Liver (tissue), 9 donors: Measurements from ENCODE around the gene ARCN1. TPM values are rescaled to one million over a fixed set of nuclear protein-coding genes. Genes with fewer than 3 reads are reported as not detected.
"Not testable (repeated sequence)": the region's sequence is repeated elsewhere in the genome, so short reads cannot be mapped to it uniquely, and the experiment has no call there.

Experiments used
- DNase-seq: peaks from one replicate; pipeline ENCODE4 v3.0.0-alpha.2; 2017; ENCODE audit warnings: low spot score
- H3K27ac ChIP-seq, 2 donors: one replicate each; pipeline ENCODE4 v1.7.0; 2013; ENCODE audit warnings: inconsistent platforms in 2 of 2, low read length in 2 of 2, control low read depth in 1 of 2, low read depth in 1 of 2, mild to moderate bottlenecking in 1 of 2
- H3K27me3 ChIP-seq, 4 donors: one replicate each; pipeline versions ENCODE4 v1.6.1 to v1.7.0; 2013; ENCODE audit warnings: low read length in 3 of 4, inconsistent platforms in 1 of 4, mild to moderate bottlenecking in 1 of 4, moderate library complexity in 1 of 4; ENCODE audit not compliant: control insufficient read depth in 4 of 4, insufficient read depth in 4 of 4
- H3K36me3 ChIP-seq, 4 donors: one replicate each; pipeline versions ENCODE4 v1.6.1 to v1.7.0; 2013; ENCODE audit warnings: low read length in 3 of 4, mild to moderate bottlenecking in 3 of 4, low read depth in 1 of 4, moderate library complexity in 1 of 4; ENCODE audit not compliant: control insufficient read depth in 4 of 4, insufficient read depth in 3 of 4
- H3K4me1 ChIP-seq, 4 donors: one replicate each; pipeline versions ENCODE4 v1.6.1 to v1.7.0; 2013; ENCODE audit warnings: low read length in 3 of 4, mild to moderate bottlenecking in 3 of 4, moderate library complexity in 1 of 4; ENCODE audit not compliant: control insufficient read depth in 4 of 4, insufficient read depth in 4 of 4
- H3K4me3 ChIP-seq, 3 donors: one replicate each; pipeline versions ENCODE4 v1.6.1 to v1.7.0; 2013; ENCODE audit warnings: low read length in 3 of 3, control low read depth in 1 of 3, low read depth in 1 of 3, mild to moderate bottlenecking in 1 of 3
- H3K9ac ChIP-seq, 2 donors: one replicate each; pipeline ENCODE4 v1.7.0; 2013; ENCODE audit warnings: low read length in 2 of 2, mild to moderate bottlenecking in 2 of 2, moderate library complexity in 2 of 2, control low read depth in 1 of 2, low read depth in 1 of 2
- H3K9me3 ChIP-seq, 4 donors: one replicate each; pipeline versions ENCODE4 v1.6.1 to v1.7.0; 2013; ENCODE audit warnings: low read length in 3 of 4; ENCODE audit not compliant: control insufficient read depth in 4 of 4
- FOXA1 ChIP-seq: IDR thresholded peaks from 2 replicates; pipeline ENCODE4 v1.6.1; 2016; ENCODE audit warnings: antibody characterized with exemption
- FOXA2 ChIP-seq: IDR thresholded peaks from 2 replicates; pipeline ENCODE4 v1.6.1; 2016; ENCODE audit warnings: antibody characterized with exemption
- HNF4G ChIP-seq: IDR thresholded peaks from 2 replicates; pipeline ENCODE4 v1.6.1; 2016; ENCODE audit warnings: antibody characterized with exemption
- NR2F2 ChIP-seq: IDR thresholded peaks from 2 replicates; pipeline ENCODE4 v1.6.1; 2016; ENCODE audit warnings: antibody characterized with exemption
- RAD21 ChIP-seq, 2 donors: IDR thresholded peaks; 2 replicates each; pipeline ENCODE4 v1.6.1; 2016; ENCODE audit warnings: antibody characterized with exemption in 2 of 2, mild to moderate bottlenecking in 2 of 2
- YY1 ChIP-seq: IDR thresholded peaks from 2 replicates; pipeline ENCODE4 v1.6.1; 2016; ENCODE audit warnings: antibody characterized with exemption, mild to moderate bottlenecking
- WGBS: extraction: QIAGEN DNeasy Blood & Tissue Kit; methylation state at CpG from one replicate; pipeline ENCODE4 v1.1.7; 2013; 5-methylcytosine and 5-hydroxymethylcytosine counted together
- polyA plus RNA-seq, 2 donors: library from polyadenylated mRNA; stranded (reverse) in 1 of 2; unstranded in 1 of 2; fragments of 200-250 nt in 1 of 2; fragments of >200 nt in 1 of 2; fragmentation: Nextera tagmentation in 1 of 2; extraction: Ambion mirVana in 1 of 2; gene quantifications; one replicate each; pipeline versions ENCODE4 v1.2.1 to v1.2.3, GENCODE V29; 2013 to 2015
- total RNA-seq, 2 donors: library from RNA; depleted of rRNA; stranded (reverse); fragments of >200 nt; gene quantifications; one replicate each; pipeline ENCODE4 v1.2.3, GENCODE V29; 2014
- TF ChIP-seq, protein P1 (sequence below): IDR thresholded peaks from 2 replicates; pipeline ENCODE4 v1.6.1; 2016; ENCODE audit warnings: antibody characterized with exemption
- TF ChIP-seq, protein P2 (sequence below): fragments of 150-350 bp; IDR thresholded peaks from 2 replicates; pipeline ENCODE4 v1.5.1; 2017; ENCODE audit warnings: improper control_type of control experiment, low read depth, low read length; ENCODE audit not compliant: missing input control
- TF ChIP-seq, protein P3 (sequence below): IDR thresholded peaks from 2 replicates; pipeline ENCODE4 v1.6.1; 2016; ENCODE audit warnings: antibody characterized with exemption
- TF ChIP-seq, protein P4 (sequence below): IDR thresholded peaks from 2 replicates; pipeline ENCODE4 v1.6.1; 2016; ENCODE audit warnings: antibody characterized with exemption, mild to moderate bottlenecking
- TF ChIP-seq, protein P5 (sequence below): IDR thresholded peaks from 2 replicates; pipeline ENCODE4 v1.6.1; 2016; ENCODE audit warnings: antibody characterized with exemption
- donor health status: healthy.
- donor health status: healthy.
- donor health status: healthy.
- donor health status: healthy.
- donor health status: healthy.

The ARCN1 gene
- total and polyA plus RNA-seq, 4 donors, result 36.7 to 95.4 (median 51.8) TPM

DNA sequence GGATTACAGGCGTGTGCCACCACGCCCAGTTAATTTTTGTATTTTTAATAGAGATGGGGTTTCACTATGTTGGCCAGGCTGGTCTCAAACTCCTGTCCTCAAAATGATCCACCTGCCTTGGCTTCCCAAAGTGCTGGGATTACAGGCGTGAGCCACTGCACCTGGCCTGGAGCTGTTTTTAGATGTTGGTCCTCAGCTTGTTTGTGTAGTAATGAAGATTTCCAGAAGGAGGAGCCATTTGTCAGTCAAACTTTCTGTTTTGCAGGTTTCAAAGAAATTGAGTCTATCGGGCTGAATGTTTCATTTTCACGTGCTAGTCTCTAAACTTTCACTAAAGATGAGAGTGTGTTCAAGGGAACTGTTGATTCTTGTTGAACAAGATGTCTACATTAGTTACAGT is 22.8 kb downstream of the ARCN1 start:
- WGBS, result 72% methylated on average over 5 of the region's 5 CpGs

DNA sequence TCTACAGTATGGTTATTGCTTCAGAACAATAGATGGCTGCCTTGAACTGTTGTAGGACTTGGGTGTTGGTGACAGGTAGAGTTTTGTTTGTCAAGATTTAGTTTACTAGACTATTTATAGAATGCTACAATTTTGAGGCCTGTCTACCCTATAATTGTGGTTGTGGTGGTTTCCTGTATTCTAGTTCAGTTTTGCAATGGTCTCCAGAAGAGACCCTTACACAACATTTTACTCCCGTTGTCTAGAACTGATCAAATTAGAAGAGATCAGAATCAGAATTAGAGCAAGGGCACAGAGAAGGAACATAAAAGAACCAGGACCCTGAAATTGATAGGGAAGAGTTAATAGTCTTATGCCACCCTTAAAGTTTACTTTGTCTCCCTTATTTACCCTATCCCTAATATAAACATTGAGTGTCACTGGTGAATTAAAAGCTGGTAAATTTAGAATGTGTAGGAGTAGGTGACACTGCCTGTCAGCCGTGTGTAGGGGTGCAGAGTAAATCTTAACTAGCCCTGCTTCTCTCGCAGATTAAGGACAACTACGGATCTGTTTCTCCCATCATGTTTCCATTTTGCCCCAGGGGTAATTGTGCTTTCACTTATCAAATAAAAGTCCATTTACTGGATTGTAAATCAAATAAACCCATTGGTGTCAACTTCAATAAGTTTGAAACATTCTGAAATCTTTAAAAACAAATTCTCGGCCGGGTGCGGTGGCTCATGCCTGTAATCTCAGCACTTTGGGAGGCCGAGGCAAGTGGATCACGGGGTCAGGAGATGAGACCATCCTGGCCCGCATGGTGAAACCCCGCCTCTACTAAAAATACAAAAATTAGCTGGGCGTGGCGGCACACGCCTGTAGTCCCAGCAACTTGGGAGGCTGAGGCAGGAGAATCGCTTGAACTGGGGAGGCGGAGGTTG is 24.3 kb downstream of the ARCN1 start:
- Histone ChIP-seq H3K27me3 (no peaks in the 10 kb centered on the region), H3K9me3 (no peaks in the 10 kb centered on the region), H3K36me3 (peaks cover 10 to 69% (median 64%) of the 10 kb centered on the region in 4 donors), H3K4me3 (no peak overlapping the region), H3K4me1 (peaks cover 0 to 3% (median 0%) of the 10 kb centered on the region in 4 donors), H3K9ac (no peak overlapping the region), H3K27ac (no peak overlapping the region)
- TF ChIP-seq FOXA2, result peak; percentile 6
- TF ChIP-seq, protein P1, sequence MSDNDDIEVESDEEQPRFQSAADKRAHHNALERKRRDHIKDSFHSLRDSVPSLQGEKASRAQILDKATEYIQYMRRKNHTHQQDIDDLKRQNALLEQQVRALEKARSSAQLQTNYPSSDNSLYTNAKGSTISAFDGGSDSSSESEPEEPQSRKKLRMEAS, result no peak
- no peak for DNase-seq
- WGBS, result 89% methylated on average over 16 of the region's 16 CpGs

More for the DNA sequence above, 22.8 kb downstream of the ARCN1 start:
- not testable (repeated sequence) for H3K4me1 ChIP-seq, H3K4me3 ChIP-seq, H3K9me3 ChIP-seq, DNase-seq, H3K27me3 ChIP-seq, H3K27ac ChIP-seq, H3K9ac ChIP-seq
- TF ChIP-seq RAD21 (IDR thresholded peaks at IDR 0.05), result peak; percentile 62 to 71
- TF ChIP-seq, protein P2, sequence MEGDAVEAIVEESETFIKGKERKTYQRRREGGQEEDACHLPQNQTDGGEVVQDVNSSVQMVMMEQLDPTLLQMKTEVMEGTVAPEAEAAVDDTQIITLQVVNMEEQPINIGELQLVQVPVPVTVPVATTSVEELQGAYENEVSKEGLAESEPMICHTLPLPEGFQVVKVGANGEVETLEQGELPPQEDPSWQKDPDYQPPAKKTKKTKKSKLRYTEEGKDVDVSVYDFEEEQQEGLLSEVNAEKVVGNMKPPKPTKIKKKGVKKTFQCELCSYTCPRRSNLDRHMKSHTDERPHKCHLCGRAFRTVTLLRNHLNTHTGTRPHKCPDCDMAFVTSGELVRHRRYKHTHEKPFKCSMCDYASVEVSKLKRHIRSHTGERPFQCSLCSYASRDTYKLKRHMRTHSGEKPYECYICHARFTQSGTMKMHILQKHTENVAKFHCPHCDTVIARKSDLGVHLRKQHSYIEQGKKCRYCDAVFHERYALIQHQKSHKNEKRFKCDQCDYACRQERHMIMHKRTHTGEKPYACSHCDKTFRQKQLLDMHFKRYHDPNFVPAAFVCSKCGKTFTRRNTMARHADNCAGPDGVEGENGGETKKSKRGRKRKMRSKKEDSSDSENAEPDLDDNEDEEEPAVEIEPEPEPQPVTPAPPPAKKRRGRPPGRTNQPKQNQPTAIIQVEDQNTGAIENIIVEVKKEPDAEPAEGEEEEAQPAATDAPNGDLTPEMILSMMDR, result peak; percentile 36
- peaks cover 8 to 69% (median 62%) of the 10 kb centered on the region in 4 donors for H3K36me3 ChIP-seq

DNA sequence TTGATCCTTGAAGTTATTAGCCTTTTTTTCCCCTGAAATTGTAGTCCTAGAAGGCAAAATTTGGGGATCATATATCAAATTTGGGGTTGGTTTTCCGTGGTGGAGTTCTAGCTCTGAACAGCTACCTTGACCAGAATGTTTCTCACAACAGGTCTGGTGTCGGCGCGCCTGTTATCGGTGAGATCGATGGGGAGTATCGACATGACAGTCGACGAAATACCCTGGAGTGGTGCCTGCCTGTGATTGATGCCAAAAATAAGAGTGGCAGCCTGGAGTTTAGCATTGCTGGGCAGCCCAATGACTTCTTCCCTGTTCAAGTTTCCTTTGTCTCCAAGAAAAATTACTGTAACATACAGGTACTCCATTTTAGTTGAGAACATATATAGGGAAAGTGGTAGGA is 25.3 kb downstream of the ARCN1 start:
- Histone ChIP-seq H3K9ac (no peak overlapping the region), H3K4me3 (no peak overlapping the region), H3K9me3 (no peaks in the 10 kb centered on the region), H3K36me3 (peaks cover 16 to 70% (median 66%) of the 10 kb centered on the region in 4 donors), H3K27ac (no peak overlapping the region), H3K4me1 (peaks cover 0 to 3% (median 0%) of the 10 kb centered on the region in 4 donors), H3K27me3 (no peaks in the 10 kb centered on the region)
- 78% methylated on average over 9 of the region's 9 CpGs for WGBS
- TF ChIP-seq, protein P3, sequence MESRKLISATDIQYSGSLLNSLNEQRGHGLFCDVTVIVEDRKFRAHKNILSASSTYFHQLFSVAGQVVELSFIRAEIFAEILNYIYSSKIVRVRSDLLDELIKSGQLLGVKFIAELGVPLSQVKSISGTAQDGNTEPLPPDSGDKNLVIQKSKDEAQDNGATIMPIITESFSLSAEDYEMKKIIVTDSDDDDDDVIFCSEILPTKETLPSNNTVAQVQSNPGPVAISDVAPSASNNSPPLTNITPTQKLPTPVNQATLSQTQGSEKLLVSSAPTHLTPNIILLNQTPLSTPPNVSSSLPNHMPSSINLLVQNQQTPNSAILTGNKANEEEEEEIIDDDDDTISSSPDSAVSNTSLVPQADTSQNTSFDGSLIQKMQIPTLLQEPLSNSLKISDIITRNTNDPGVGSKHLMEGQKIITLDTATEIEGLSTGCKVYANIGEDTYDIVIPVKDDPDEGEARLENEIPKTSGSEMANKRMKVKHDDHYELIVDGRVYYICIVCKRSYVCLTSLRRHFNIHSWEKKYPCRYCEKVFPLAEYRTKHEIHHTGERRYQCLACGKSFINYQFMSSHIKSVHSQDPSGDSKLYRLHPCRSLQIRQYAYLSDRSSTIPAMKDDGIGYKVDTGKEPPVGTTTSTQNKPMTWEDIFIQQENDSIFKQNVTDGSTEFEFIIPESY, result no peak
- TF ChIP-seq NR2F2 (no peak), FOXA1 (no peak), HNF4G (no peak), RAD21 (IDR thresholded peaks at IDR 0.05) (no peak), YY1 (no peak)
- TF ChIP-seq, protein P4, sequence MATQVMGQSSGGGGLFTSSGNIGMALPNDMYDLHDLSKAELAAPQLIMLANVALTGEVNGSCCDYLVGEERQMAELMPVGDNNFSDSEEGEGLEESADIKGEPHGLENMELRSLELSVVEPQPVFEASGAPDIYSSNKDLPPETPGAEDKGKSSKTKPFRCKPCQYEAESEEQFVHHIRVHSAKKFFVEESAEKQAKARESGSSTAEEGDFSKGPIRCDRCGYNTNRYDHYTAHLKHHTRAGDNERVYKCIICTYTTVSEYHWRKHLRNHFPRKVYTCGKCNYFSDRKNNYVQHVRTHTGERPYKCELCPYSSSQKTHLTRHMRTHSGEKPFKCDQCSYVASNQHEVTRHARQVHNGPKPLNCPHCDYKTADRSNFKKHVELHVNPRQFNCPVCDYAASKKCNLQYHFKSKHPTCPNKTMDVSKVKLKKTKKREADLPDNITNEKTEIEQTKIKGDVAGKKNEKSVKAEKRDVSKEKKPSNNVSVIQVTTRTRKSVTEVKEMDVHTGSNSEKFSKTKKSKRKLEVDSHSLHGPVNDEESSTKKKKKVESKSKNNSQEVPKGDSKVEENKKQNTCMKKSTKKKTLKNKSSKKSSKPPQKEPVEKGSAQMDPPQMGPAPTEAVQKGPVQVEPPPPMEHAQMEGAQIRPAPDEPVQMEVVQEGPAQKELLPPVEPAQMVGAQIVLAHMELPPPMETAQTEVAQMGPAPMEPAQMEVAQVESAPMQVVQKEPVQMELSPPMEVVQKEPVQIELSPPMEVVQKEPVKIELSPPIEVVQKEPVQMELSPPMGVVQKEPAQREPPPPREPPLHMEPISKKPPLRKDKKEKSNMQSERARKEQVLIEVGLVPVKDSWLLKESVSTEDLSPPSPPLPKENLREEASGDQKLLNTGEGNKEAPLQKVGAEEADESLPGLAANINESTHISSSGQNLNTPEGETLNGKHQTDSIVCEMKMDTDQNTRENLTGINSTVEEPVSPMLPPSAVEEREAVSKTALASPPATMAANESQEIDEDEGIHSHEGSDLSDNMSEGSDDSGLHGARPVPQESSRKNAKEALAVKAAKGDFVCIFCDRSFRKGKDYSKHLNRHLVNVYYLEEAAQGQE, result no peak
- TF ChIP-seq, protein P1, result no peak
- TF ChIP-seq, protein P5, sequence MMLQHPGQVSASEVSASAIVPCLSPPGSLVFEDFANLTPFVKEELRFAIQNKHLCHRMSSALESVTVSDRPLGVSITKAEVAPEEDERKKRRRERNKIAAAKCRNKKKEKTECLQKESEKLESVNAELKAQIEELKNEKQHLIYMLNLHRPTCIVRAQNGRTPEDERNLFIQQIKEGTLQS, result no peak
- no peak for DNase-seq
